ENCODE measurements around the gene GART. TPM values are rescaled to one million over a fixed set of nuclear protein-coding genes. Genes with fewer than 3 reads are reported as not detected.

GART gene
- total RNA-seq, 2 experiments from 2014 or later, result 123 to 124 TPM

- H3K4me3 Mint-ChIP-seq, result no peak overlapping the region
- H3K4me1 Mint-ChIP-seq, result peaks cover 21% of the 10 kb centered on the region
- ChIA-PET POLR2A (interaction anchor here (0.6 kb wide), 1 partner anchor 1157 kb away, joined by 3 read pairs; no protein-coding TSS in a partner anchor), CTCF (interaction anchor here (1.5 kb wide), 1 partner anchor 328 kb away, joined by 3 read pairs; no protein-coding TSS in a partner anchor)
- no peaks in the 10 kb centered on the region for H3K27me3 Mint-ChIP-seq
- H3K36me3 Mint-ChIP-seq (ENCODE audit: low read depth), result peaks cover 50% of the 10 kb centered on the region
- DNase-seq, result no peak
- no peak overlapping the region for H3K27ac Mint-ChIP-seq
- H3K9me3 Mint-ChIP-seq, result no peaks in the 10 kb centered on the region
Observed at GRCh38 chr21:33567914-33568313, 26.0 kb upstream of the GART start.

GRCh38 chr21:33566514-33566913 is 24.6 kb upstream of the GART start:
- Mint-ChIP-seq H3K9me3 (no peaks in the 10 kb centered on the region), H3K27ac (no peak overlapping the region), H3K36me3 (ENCODE audit: low read depth) (peaks cover 45% of the 10 kb centered on the region), H3K4me3 (no peak overlapping the region), H3K27me3 (no peaks in the 10 kb centered on the region), H3K4me1 (peaks cover 23% of the 10 kb centered on the region)
- ChIA-PET CTCF (interaction anchor here (0.8 kb wide), 1 partner anchor 9 kb away, joined by 3 read pairs; no protein-coding TSS in a partner anchor), POLR2A (interaction anchor here (0.5 kb wide), 1 partner anchor 10 kb away, joined by 3 read pairs; no protein-coding TSS in a partner anchor)
- DNase-seq, result no peak

GRCh38 chr21:33562389-33562788 is 20.5 kb upstream of the GART start:
- ChIA-PET CTCF (interaction anchor here (0.7 to 0.8 kb wide), 2 partner anchors 11 to 511 kb away, joined by 3 read pairs; no protein-coding TSS in a partner anchor), POLR2A (no interaction called here)
- no peak overlapping the region for H3K4me3 Mint-ChIP-seq
- H3K9me3 Mint-ChIP-seq, result no peaks in the 10 kb centered on the region
- H3K4me1 Mint-ChIP-seq, result peaks cover 27% of the 10 kb centered on the region
- H3K36me3 Mint-ChIP-seq (ENCODE audit: low read depth), result peaks cover 55% of the 10 kb centered on the region
- H3K27ac Mint-ChIP-seq, result no peak overlapping the region
- no peak for DNase-seq
- no peaks in the 10 kb centered on the region for H3K27me3 Mint-ChIP-seq

- Mint-ChIP-seq H3K9me3 (no peaks in the 10 kb centered on the region), H3K4me3 (no peak overlapping the region), H3K27ac (peak overlapping the region; percentile 9), H3K27me3 (no peaks in the 10 kb centered on the region), H3K36me3 (ENCODE audit: low read depth) (peaks cover 60% of the 10 kb centered on the region), H3K4me1 (peaks cover 29% of the 10 kb centered on the region)
- DNase-seq, result no peak
- CTCF ChIA-PET, result no interaction called here
- POLR2A ChIA-PET, result no interaction called here
Observed at GRCh38 chr21:33561373-33561772, 19.5 kb upstream of the GART start.

- CTCF ChIA-PET, result no interaction called here
- no peaks in the 10 kb centered on the region for H3K27me3 Mint-ChIP-seq
- POLR2A ChIA-PET, result interaction anchor here (0.6 kb wide), 1 partner anchor 20 kb away, joined by 5 read pairs; no protein-coding TSS in a partner anchor
- DNase-seq, result no peak
- no peak overlapping the region for H3K4me3 Mint-ChIP-seq
- H3K9me3 Mint-ChIP-seq, result peaks cover 2% of the 10 kb centered on the region
- H3K36me3 Mint-ChIP-seq (ENCODE audit: low read depth), result peaks cover 63% of the 10 kb centered on the region
- no peak overlapping the region for H3K27ac Mint-ChIP-seq
- peaks cover 31% of the 10 kb centered on the region for H3K4me1 Mint-ChIP-seq
Observed at GRCh38 chr21:33560965-33561364, 19.0 kb upstream of the GART start.

GRCh38 chr21:33559813-33560212 is 17.9 kb upstream of the GART start:
- POLR2A ChIA-PET, result no interaction called here
- CTCF ChIA-PET, result interaction anchor here (0.6 kb wide), 1 partner anchor 89 kb away, joined by 3 read pairs; no protein-coding TSS in a partner anchor
- DNase-seq, result no peak
- H3K27me3 Mint-ChIP-seq, result no peaks in the 10 kb centered on the region
- H3K9me3 Mint-ChIP-seq, result peaks cover 2% of the 10 kb centered on the region
- no peak overlapping the region for H3K4me3 Mint-ChIP-seq
- H3K36me3 Mint-ChIP-seq (ENCODE audit: low read depth), result peaks cover 72% of the 10 kb centered on the region
- H3K4me1 Mint-ChIP-seq, result peaks cover 37% of the 10 kb centered on the region
- no peak overlapping the region for H3K27ac Mint-ChIP-seq

GRCh38 chr21:33558777-33559421 is 17.0 kb upstream of the GART start:
- CTCF ChIA-PET, result interaction anchor here (0.6 to 1.0 kb wide), 2 partner anchors 18 to 66 kb away, joined by 3 to 4 read pairs; no protein-coding TSS in a partner anchor

GRCh38 chr21:33557447-33557846 is 15.5 kb upstream of the GART start:
- H3K4me3 Mint-ChIP-seq, result no peak overlapping the region
- no peak for DNase-seq
- no peak overlapping the region for H3K27ac Mint-ChIP-seq
- ChIA-PET CTCF (interaction anchor here (0.5 to 1.9 kb wide), 7 partner anchors 8 to 48 kb away, joined by 3 to 5 read pairs (median 3); partner anchors contain the start of gene DONSON), POLR2A (no interaction called here)
- peaks cover 48% of the 10 kb centered on the region for H3K4me1 Mint-ChIP-seq
- no peaks in the 10 kb centered on the region for H3K27me3 Mint-ChIP-seq
- H3K9me3 Mint-ChIP-seq, result peaks cover 2% of the 10 kb centered on the region
- H3K36me3 Mint-ChIP-seq (ENCODE audit: low read depth), result peaks cover 86% of the 10 kb centered on the region

More at GRCh38 chr21:33558777-33559421, 17.0 kb upstream of the GART start:
- H3K27ac Mint-ChIP-seq, result no peak overlapping the region
- DNase-seq, result no peak
- no peaks in the 10 kb centered on the region for H3K27me3 Mint-ChIP-seq
- peaks cover 2% of the 10 kb centered on the region for H3K9me3 Mint-ChIP-seq
- no peak overlapping the region for H3K4me3 Mint-ChIP-seq
- peaks cover 46% of the 10 kb centered on the region for H3K4me1 Mint-ChIP-seq
- POLR2A ChIA-PET, result no interaction called here
- H3K36me3 Mint-ChIP-seq (ENCODE audit: low read depth), result peaks cover 80% of the 10 kb centered on the region

- H3K36me3 Mint-ChIP-seq (ENCODE audit: low read depth), result peaks cover 84% of the 10 kb centered on the region
- H3K4me3 Mint-ChIP-seq, result no peak overlapping the region
- H3K4me1 Mint-ChIP-seq, result peaks cover 42% of the 10 kb centered on the region
- peaks cover 2% of the 10 kb centered on the region for H3K9me3 Mint-ChIP-seq
- peak overlapping the region; percentile 21 for H3K27ac Mint-ChIP-seq
- ChIA-PET CTCF (interaction anchor here (1.0 to 1.4 kb wide), 3 partner anchors 9 to 840 kb away, joined by 3 read pairs; no protein-coding TSS in a partner anchor), POLR2A (no interaction called here)
- no peak for DNase-seq
- H3K27me3 Mint-ChIP-seq, result no peaks in the 10 kb centered on the region
Observed at GRCh38 chr21:33554982-33555344, 13.0 kb upstream of the GART start.

- no peak for DNase-seq
- no peak overlapping the region for H3K4me3 Mint-ChIP-seq
- POLR2A ChIA-PET, result no interaction called here
- no peaks in the 10 kb centered on the region for H3K27me3 Mint-ChIP-seq
- H3K9me3 Mint-ChIP-seq, result peaks cover 2% of the 10 kb centered on the region
- CTCF ChIA-PET, result interaction anchor here (0.7 to 1.4 kb wide), 4 partner anchors 9 to 839 kb away, joined by 3 read pairs; no protein-coding TSS in a partner anchor
- peaks cover 83% of the 10 kb centered on the region for H3K36me3 Mint-ChIP-seq (ENCODE audit: low read depth)
- H3K4me1 Mint-ChIP-seq, result peaks cover 38% of the 10 kb centered on the region
- peak overlapping the region; percentile 21 for H3K27ac Mint-ChIP-seq
Observed at GRCh38 chr21:33554236-33554981, 12.5 kb upstream of the GART start.

- peaks cover 2% of the 10 kb centered on the region for H3K9me3 Mint-ChIP-seq
- ChIA-PET POLR2A (no interaction called here), CTCF (interaction anchor here (0.5 to 1.8 kb wide), 3 partner anchors 11 to 18 kb away, joined by 4 to 5 read pairs (median 4); no protein-coding TSS in a partner anchor)
- DNase-seq, result no peak
- H3K36me3 Mint-ChIP-seq (ENCODE audit: low read depth), result peaks cover 83% of the 10 kb centered on the region
- peaks cover 39% of the 10 kb centered on the region for H3K4me1 Mint-ChIP-seq
- H3K27me3 Mint-ChIP-seq, result no peaks in the 10 kb centered on the region
- H3K27ac Mint-ChIP-seq, result no peak overlapping the region
- no peak overlapping the region for H3K4me3 Mint-ChIP-seq
Observed at GRCh38 chr21:33552999-33553598, 11.2 kb upstream of the GART start.

- peaks cover 39% of the 10 kb centered on the region for H3K4me1 Mint-ChIP-seq
- ChIA-PET POLR2A (no interaction called here), CTCF (interaction anchor here (0.6 to 1.8 kb wide), 5 partner anchors 12 to 32 kb away, joined by 3 to 5 read pairs (median 3); no protein-coding TSS in a partner anchor)
- no peak overlapping the region for H3K4me3 Mint-ChIP-seq
- H3K27me3 Mint-ChIP-seq, result no peaks in the 10 kb centered on the region
- peaks cover 78% of the 10 kb centered on the region for H3K36me3 Mint-ChIP-seq (ENCODE audit: low read depth)
- no peak for DNase-seq
- no peak overlapping the region for H3K27ac Mint-ChIP-seq
- H3K9me3 Mint-ChIP-seq, result peaks cover 2% of the 10 kb centered on the region
Observed at GRCh38 chr21:33552093-33552998, 10.4 kb upstream of the GART start.
